K562 (cell line): ENCODE data around the gene OTULINL. TPM values are rescaled to one million over a fixed set of nuclear protein-coding genes. Genes with fewer than 3 reads are reported as not detected.

Source experiments
- CREBBP ChIP-seq: IDR thresholded peaks from one replicate; pipeline ENCODE4 v1.6.1; 2012; ENCODE audit warnings: low read depth, mild to moderate bottlenecking, control low read depth, inconsistent platforms, low read length
- TSC22D4 ChIP-seq: fragments of 450-650 bp; IDR thresholded peaks from 2 replicates; pipeline ENCODE4 v1.6.1; 2016; ENCODE audit warnings: missing genetic modification characterization, missing biosample characterization, control low read depth
- polyA plus RNA-seq, 8 experiments: library from polyadenylated mRNA; depleted of rRNA in 4 of 8; stranded (reverse) in 5 of 8; unstranded in 3 of 8; fragments of >200 nt; fragmentation: Nextera tagmentation in 2 of 8; fragmentation: Illumina TruSeq in 1 of 8; extraction: Ambion mirVana in 2 of 8; extraction: Trizol in 1 of 8; gene quantifications; 2 replicates each; pipeline versions ENCODE4 v1.2.1 to v1.2.3, GENCODE V29; 2011 to 2014; ENCODE audit warnings: inconsistent platforms in 1 of 8, missing spikeins in 1 of 8
- total RNA-seq, 7 experiments: library from RNA; depleted of rRNA in 6 of 7; stranded (reverse); fragments of >200 nt in 6 of 7; fragmentation: Illumina TruSeq in 2 of 7; extraction: Trizol in 2 of 7; gene quantifications; 2 replicates each; pipeline versions ENCODE4 v1.2.1 to v1.2.3, GENCODE V29; 2011 to 2021; ENCODE audit warnings: low replicate concordance in 1 of 7
- TF ChIP-seq, protein P1 (sequence below), 2 experiments: fragments of 450-650 bp; IDR thresholded peaks; 2 replicates each; pipeline ENCODE4 v1.6.1; 2016; ENCODE audit warnings: mild to moderate bottlenecking in 2 of 2, borderline replicate concordance in 1 of 2, low read depth in 1 of 2, moderate library complexity in 1 of 2
- TF ChIP-seq, protein P2 (sequence below), 2 experiments: fragments of 450-650 bp in 1 of 2; sonication (generic) in 1 of 2; formaldehyde crosslinking in 1 of 2; IDR thresholded peaks; 2 replicates each; pipeline versions ENCODE4 v1.7.1 to v1.9.0; 2016 to 2022; ENCODE audit warnings: inconsistent platforms in 1 of 2, mild to moderate bottlenecking in 1 of 2, missing genetic modification reagents in 1 of 2
- TF ChIP-seq, protein P3 (sequence below), 2 experiments: fragments of 450-650 bp; IDR thresholded peaks; 2 replicates each; pipeline ENCODE4 v1.6.1; 2018; ENCODE audit warnings: mild to moderate bottlenecking in 2 of 2, low read depth in 1 of 2; ENCODE audit not compliant: partially characterized antibody in 2 of 2

Gene OTULINL
- total and polyA plus RNA-seq, 9 of the 15 experiments (the other 6 are each of a cell fraction or from before 2014, with no cell fraction given): 0.13 to 0.18 TPM; not detected in 7

DNA sequence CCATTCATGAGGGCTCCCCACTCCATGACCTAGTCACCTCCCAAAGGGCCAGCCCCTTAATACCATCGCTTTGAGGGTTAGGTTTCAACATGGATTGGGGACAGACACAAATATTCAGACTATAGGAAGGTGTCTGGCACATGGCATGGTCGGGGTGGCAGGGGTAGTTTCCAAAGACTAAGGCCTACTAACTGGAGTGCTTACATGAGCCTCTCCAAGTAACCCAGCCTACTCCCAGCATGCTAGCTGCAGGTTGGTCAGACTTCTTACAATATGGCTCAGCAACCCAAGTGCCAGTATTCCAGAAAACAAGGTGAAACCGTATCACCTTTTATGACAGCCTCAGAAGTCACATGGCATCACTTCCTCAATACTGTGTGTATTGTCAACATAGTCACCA is 19.9 kb upstream of the OTULINL start (continued):
- TF ChIP-seq, protein P1, sequence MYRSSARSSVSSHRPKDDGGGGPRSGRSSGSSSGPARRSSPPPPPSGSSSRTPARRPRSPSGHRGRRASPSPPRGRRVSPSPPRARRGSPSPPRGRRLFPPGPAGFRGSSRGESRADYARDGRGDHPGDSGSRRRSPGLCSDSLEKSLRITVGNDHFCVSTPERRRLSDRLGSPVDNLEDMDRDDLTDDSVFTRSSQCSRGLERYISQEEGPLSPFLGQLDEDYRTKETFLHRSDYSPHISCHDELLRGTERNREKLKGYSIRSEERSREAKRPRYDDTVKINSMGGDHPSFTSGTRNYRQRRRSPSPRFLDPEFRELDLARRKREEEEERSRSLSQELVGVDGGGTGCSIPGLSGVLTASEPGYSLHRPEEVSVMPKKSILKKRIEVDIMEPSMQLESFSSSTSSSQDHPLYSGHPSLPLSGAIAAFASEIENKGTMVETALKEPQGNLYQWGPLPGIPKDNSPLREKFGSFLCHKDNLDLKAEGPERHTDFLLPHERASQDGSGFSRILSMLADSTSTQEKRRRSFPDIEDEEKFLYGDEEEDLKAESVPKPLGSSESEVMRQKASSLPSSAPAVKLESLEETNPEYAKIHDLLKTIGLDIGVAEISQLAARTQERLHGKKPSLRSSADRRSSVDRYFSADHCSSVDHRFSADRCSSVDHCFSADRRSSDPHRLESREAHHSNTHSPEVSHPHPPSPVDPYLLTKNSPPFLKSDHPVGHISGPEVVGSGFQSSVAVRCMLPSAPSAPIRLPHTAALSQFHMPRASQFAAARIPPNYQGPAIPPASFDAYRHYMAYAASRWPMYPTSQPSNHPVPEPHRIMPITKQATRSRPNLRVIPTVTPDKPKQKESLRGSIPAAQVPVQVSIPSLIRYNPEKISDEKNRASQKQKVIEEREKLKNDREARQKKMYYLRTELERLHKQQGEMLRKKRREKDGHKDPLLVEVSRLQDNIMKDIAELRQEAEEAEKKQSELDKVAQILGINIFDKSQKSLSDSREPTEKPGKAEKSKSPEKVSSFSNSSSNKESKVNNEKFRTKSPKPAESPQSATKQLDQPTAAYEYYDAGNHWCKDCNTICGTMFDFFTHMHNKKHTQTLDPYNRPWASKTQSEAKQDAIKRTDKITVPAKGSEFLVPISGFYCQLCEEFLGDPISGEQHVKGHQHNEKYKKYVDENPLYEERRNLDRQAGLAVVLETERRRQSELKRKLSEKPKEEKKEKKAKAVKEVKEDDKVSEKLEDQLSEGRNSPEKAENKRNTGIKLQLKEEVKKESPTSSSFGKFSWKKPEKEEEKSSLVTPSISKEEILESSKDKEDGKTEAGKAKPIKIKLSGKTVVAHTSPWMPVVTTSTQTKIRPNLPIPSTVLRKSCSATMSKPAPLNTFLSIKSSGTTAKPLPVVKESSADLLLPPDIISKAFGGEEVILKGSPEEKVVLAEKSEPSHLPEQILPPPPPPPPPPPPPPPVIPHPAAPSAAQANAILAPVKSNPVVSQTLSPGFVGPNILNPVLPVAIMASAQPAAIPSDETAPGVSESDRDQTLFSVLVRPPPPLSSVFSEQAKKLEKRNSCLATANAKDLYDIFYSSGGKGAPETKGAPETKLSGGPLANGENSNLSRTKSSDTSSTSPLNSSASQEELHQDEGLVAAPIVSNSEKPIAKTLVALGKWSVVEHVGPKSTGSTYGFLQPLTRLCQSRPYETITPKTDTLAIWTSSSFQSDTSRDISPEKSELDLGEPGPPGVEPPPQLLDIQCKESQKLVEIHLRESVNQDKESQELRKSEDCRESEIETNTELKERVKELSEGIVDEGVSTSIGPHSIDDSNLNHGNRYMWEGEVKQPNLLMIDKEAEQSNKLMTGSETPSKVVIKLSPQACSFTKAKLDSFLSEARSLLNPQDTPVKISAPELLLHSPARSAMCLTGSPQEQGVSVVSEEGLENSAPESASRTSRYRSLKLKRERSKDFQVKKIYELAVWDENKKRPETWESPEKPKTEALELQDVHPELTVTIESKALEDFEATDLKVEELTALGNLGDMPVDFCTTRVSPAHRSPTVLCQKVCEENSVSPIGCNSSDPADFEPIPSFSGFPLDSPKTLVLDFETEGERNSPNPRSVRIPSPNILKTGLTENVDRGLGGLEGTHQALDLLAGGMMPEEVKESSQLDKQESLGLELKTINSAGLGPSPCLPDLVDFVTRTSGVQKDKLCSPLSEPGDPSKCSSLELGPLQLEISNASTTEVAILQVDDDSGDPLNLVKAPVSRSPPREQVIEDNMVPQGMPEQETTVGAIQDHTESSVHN (IDR thresholded peaks at IDR 0.05; ENCODE audit: borderline replicate concordance in 1 of 2, low read depth in 1 of 2): no peak
- TF ChIP-seq TSC22D4 (tag): no peak
- TF ChIP-seq, protein P2, sequence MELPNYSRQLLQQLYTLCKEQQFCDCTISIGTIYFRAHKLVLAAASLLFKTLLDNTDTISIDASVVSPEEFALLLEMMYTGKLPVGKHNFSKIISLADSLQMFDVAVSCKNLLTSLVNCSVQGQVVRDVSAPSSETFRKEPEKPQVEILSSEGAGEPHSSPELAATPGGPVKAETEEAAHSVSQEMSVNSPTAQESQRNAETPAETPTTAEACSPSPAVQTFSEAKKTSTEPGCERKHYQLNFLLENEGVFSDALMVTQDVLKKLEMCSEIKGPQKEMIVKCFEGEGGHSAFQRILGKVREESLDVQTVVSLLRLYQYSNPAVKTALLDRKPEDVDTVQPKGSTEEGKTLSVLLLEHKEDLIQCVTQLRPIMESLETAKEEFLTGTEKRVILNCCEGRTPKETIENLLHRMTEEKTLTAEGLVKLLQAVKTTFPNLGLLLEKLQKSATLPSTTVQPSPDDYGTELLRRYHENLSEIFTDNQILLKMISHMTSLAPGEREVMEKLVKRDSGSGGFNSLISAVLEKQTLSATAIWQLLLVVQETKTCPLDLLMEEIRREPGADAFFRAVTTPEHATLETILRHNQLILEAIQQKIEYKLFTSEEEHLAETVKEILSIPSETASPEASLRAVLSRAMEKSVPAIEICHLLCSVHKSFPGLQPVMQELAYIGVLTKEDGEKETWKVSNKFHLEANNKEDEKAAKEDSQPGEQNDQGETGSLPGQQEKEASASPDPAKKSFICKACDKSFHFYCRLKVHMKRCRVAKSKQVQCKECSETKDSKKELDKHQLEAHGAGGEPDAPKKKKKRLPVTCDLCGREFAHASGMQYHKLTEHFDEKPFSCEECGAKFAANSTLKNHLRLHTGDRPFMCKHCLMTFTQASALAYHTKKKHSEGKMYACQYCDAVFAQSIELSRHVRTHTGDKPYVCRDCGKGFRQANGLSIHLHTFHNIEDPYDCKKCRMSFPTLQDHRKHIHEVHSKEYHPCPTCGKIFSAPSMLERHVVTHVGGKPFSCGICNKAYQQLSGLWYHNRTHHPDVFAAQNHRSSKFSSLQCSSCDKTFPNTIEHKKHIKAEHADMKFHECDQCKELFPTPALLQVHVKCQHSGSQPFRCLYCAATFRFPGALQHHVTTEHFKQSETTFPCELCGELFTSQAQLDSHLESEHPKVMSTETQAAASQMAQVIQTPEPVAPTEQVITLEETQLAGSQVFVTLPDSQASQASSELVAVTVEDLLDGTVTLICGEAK (IDR thresholded peaks at IDR 0.05): no peak
- TF ChIP-seq, protein P2 (CRISPR knock-in tag; IDR thresholded peaks at IDR 0.05): no peak
- TF ChIP-seq, protein P3, sequence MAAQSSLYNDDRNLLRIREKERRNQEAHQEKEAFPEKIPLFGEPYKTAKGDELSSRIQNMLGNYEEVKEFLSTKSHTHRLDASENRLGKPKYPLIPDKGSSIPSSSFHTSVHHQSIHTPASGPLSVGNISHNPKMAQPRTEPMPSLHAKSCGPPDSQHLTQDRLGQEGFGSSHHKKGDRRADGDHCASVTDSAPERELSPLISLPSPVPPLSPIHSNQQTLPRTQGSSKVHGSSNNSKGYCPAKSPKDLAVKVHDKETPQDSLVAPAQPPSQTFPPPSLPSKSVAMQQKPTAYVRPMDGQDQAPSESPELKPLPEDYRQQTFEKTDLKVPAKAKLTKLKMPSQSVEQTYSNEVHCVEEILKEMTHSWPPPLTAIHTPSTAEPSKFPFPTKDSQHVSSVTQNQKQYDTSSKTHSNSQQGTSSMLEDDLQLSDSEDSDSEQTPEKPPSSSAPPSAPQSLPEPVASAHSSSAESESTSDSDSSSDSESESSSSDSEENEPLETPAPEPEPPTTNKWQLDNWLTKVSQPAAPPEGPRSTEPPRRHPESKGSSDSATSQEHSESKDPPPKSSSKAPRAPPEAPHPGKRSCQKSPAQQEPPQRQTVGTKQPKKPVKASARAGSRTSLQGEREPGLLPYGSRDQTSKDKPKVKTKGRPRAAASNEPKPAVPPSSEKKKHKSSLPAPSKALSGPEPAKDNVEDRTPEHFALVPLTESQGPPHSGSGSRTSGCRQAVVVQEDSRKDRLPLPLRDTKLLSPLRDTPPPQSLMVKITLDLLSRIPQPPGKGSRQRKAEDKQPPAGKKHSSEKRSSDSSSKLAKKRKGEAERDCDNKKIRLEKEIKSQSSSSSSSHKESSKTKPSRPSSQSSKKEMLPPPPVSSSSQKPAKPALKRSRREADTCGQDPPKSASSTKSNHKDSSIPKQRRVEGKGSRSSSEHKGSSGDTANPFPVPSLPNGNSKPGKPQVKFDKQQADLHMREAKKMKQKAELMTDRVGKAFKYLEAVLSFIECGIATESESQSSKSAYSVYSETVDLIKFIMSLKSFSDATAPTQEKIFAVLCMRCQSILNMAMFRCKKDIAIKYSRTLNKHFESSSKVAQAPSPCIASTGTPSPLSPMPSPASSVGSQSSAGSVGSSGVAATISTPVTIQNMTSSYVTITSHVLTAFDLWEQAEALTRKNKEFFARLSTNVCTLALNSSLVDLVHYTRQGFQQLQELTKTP (IDR thresholded peaks at IDR 0.05; ENCODE audit: low read depth in 1 of 2, partially characterized antibody in 2 of 2): no peak
- no peak for TF ChIP-seq CREBBP
